ENCODE results near the gene EXOSC2.

Gene EXOSC2

GRCh38 chr9:130698514-130698913, 4.9 kb downstream of the EXOSC2 start:
- DNase-seq (ENCODE audit: low read depth): peak; percentile 57

- no peak for DNase-seq (ENCODE audit: low read depth)
These were observed 5.5 kb downstream of the EXOSC2 start for GRCh38 chr9:130699047-130699446.

- DNase-seq (ENCODE audit: low read depth): peak; percentile 67
These were observed 7.8 kb downstream of the EXOSC2 start for GRCh38 chr9:130701059-130702022.

- DNase-seq (ENCODE audit: low read depth): no peak
These were observed 9.9 kb downstream of the EXOSC2 start for GRCh38 chr9:130703501-130703900.

- peak; percentile 56 for DNase-seq (ENCODE audit: low read depth)
These were observed 13.8 kb downstream of the EXOSC2 start for GRCh38 chr9:130707225-130707976.

- DNase-seq (ENCODE audit: low read depth): no peak
These were observed 17.3 kb downstream of the EXOSC2 start for GRCh38 chr9:130710822-130711352.

GRCh38 chr9:130711469-130711868, 17.9 kb downstream of the EXOSC2 start:
- no peak for DNase-seq (ENCODE audit: low read depth)

GRCh38 chr9:130712564-130713285, 19.1 kb downstream of the EXOSC2 start:
- DNase-seq (ENCODE audit: low read depth): peak; percentile 98

GRCh38 chr9:130713286-130713960, 19.8 kb downstream of the EXOSC2 start:
- DNase-seq (ENCODE audit: low read depth): no peak

GRCh38 chr9:130714586-130715110, 21.1 kb downstream of the EXOSC2 start:
- peak; percentile 29 for DNase-seq (ENCODE audit: low read depth)

GRCh38 chr9:130715270-130715669, 21.7 kb downstream of the EXOSC2 start:
- DNase-seq (ENCODE audit: low read depth): no peak

GRCh38 chr9:130718562-130718961, 25.0 kb downstream of the EXOSC2 start:
- DNase-seq (ENCODE audit: low read depth): no peak

GRCh38 chr9:130720762-130721161, 27.2 kb downstream of the EXOSC2 start:
- DNase-seq (ENCODE audit: low read depth): no peak

GRCh38 chr9:130728721-130729120, 35.1 kb downstream of the EXOSC2 start:
- peak; percentile 72 for DNase-seq (ENCODE audit: low read depth)

- no peak for DNase-seq (ENCODE audit: low read depth)
These were observed 35.6 kb downstream of the EXOSC2 start for GRCh38 chr9:130729145-130729544.

- DNase-seq (ENCODE audit: low read depth): no peak
These were observed 37.8 kb downstream of the EXOSC2 start for GRCh38 chr9:130731355-130731754.

- no peak for DNase-seq (ENCODE audit: low read depth)
These were observed 38.6 kb downstream of the EXOSC2 start for GRCh38 chr9:130732136-130732535.

- peak; percentile 21 for DNase-seq (ENCODE audit: low read depth)
These were observed 39.2 kb downstream of the EXOSC2 start for GRCh38 chr9:130732793-130733221.

- no peak for DNase-seq (ENCODE audit: low read depth)
These were observed 42.0 kb downstream of the EXOSC2 start for GRCh38 chr9:130735566-130735965.

GRCh38 chr9:130736834-130737233, 43.3 kb downstream of the EXOSC2 start:
- DNase-seq (ENCODE audit: low read depth): no peak

- no peak for DNase-seq (ENCODE audit: low read depth)
These were observed 44.7 kb downstream of the EXOSC2 start for GRCh38 chr9:130738281-130738680.

Measured in amniotic epithelial cell (primary cell).